Lung (tissue), 12 donors: ENCODE data around the gene CEP83. TPM values are rescaled to one million over a fixed set of nuclear protein-coding genes. Genes with fewer than 3 reads are reported as not detected.

Source experiments
- ATAC-seq: fragments of 200-7000 bp; cut with Tn5 transposase; one replicate; pipeline ENCODE4 v1.9.1; 2020; ENCODE audit warnings: moderate number of reproducible peaks; ENCODE audit not compliant: insufficient read depth, low FRiP score
- DNase-seq, 3 donors: peaks; one replicate each; pipeline ENCODE4 v3.0.0-alpha.2; 2013 to 2017
- H3K27ac ChIP-seq, 2 donors: one replicate each; pipeline ENCODE4 v1.5.1; 2013; ENCODE audit warnings: mild to moderate bottlenecking in 2 of 2, moderate library complexity in 2 of 2, control low read depth in 1 of 2, inconsistent platforms in 1 of 2, low read depth in 1 of 2, low read length in 1 of 2
- H3K27me3 ChIP-seq, 3 donors: one replicate each; pipeline ENCODE4 v1.5.1; 2013; ENCODE audit warnings: low read length in 2 of 3; ENCODE audit not compliant: control insufficient read depth in 3 of 3, insufficient read depth in 3 of 3
- H3K36me3 ChIP-seq, 4 donors: one replicate each; pipeline ENCODE4 v1.5.1; 2013; ENCODE audit warnings: low read length in 4 of 4, mild to moderate bottlenecking in 1 of 4, moderate library complexity in 1 of 4; ENCODE audit not compliant: control insufficient read depth in 4 of 4, insufficient read depth in 4 of 4
- H3K4me1 ChIP-seq, 5 donors: one replicate each; pipeline ENCODE4 v1.5.1; 2013; ENCODE audit warnings: low read length in 5 of 5, mild to moderate bottlenecking in 2 of 5, moderate library complexity in 1 of 5; ENCODE audit not compliant: control insufficient read depth in 5 of 5, insufficient read depth in 5 of 5
- H3K4me3 ChIP-seq: one replicate; pipeline ENCODE4 v1.5.1; 2013; ENCODE audit warnings: mild to moderate bottlenecking, control low read depth, moderate library complexity
- H3K9ac ChIP-seq, 2 donors: one replicate each; pipeline ENCODE4 v1.5.1; 2013; ENCODE audit warnings: low read length in 2 of 2, control low read depth in 1 of 2; ENCODE audit not compliant: insufficient read depth in 1 of 2
- H3K9me3 ChIP-seq, 4 donors: one replicate each; pipeline ENCODE4 v1.5.1; 2013; ENCODE audit warnings: low read length in 3 of 4, mild to moderate bottlenecking in 1 of 4, moderate library complexity in 1 of 4; ENCODE audit not compliant: control insufficient read depth in 4 of 4, insufficient read depth in 3 of 4
- CTCF ChIP-seq: IDR thresholded peaks from 2 replicates; pipeline ENCODE4 v1.5.1; 2012; ENCODE audit warnings: mild to moderate bottlenecking; ENCODE audit errors: control extremely low read depth, extremely low read depth
- WGBS, 2 donors: extraction: QIAGEN DNeasy Blood & Tissue Kit; methylation state at CpG; one replicate each; pipeline ENCODE4 v1.1.7; 2013; 5-methylcytosine and 5-hydroxymethylcytosine counted together
- polyA plus RNA-seq, 2 donors: library from polyadenylated mRNA; stranded (reverse); fragments of 200-250 nt; gene quantifications; one replicate each; pipeline ENCODE4 v1.2.1, GENCODE V29; 2013
- total RNA-seq, 2 donors: library from RNA; depleted of rRNA in 1 of 2; stranded (reverse); fragments of >200 nt in 1 of 2; gene quantifications; one replicate each; pipeline ENCODE4 v1.2.1, GENCODE V29; 2014 to 2021
- donor health status: control.
- donor health status: control.
- donor health status: Bipolar disorder and iron deficiency.
- donor health status: healthy.
- donor health status: DM: yes; HTN: yes; CAD: no.

Gene CEP83
- total and polyA plus RNA-seq, 4 donors, result 5.2 to 43.6 (median 20.1) TPM

- H3K4me1 ChIP-seq, result no peaks in the 10 kb centered on the region
- no peak for TF ChIP-seq CTCF
- no peak overlapping the region for H3K27ac ChIP-seq
- ATAC-seq (no peak), DNase-seq (no peak)
- H3K9ac ChIP-seq, result no peak overlapping the region
- H3K4me3 ChIP-seq, result no peak overlapping the region
- H3K36me3 ChIP-seq, result no peaks in the 10 kb centered on the region
- 88 to 90% methylated on average over 3 of the region's 3 CpGs for WGBS, 2 donors
- peaks cover 0 to 9% (median 0%) of the 10 kb centered on the region in 4 donors for H3K9me3 ChIP-seq
- no peaks in the 10 kb centered on the region for H3K27me3 ChIP-seq
Measured at GRCh38 chr12:94498698-94499097, 39.0 kb upstream of the CEP83 start.

GRCh38 chr12:94498073-94498472 lies 38.4 kb upstream of the CEP83 start:
- Histone ChIP-seq H3K9ac (no peak overlapping the region), H3K27ac (no peak overlapping the region), H3K4me3 (no peak overlapping the region), H3K27me3 (no peaks in the 10 kb centered on the region), H3K4me1 (no peaks in the 10 kb centered on the region), H3K9me3 (peaks cover 0 to 9% (median 0%) of the 10 kb centered on the region in 4 donors), H3K36me3 (no peaks in the 10 kb centered on the region)
- no peak for TF ChIP-seq CTCF
- DNase-seq (no peak), ATAC-seq (no peak)
- WGBS, 2 donors, result 93 to 96% methylated on average over 8 of the region's 8 CpGs

- ATAC-seq (no peak), DNase-seq (peak in 1 of 3 donors; percentile 42)
- H3K9ac ChIP-seq, result no peak overlapping the region
- WGBS, 2 donors, result 87 to 88% methylated on average over 4 of the region's 4 CpGs
- H3K36me3 ChIP-seq, result no peaks in the 10 kb centered on the region
- no peak overlapping the region for H3K27ac ChIP-seq
- peaks cover 0 to 3% (median 0%) of the 10 kb centered on the region in 4 donors for H3K9me3 ChIP-seq
- no peaks in the 10 kb centered on the region for H3K4me1 ChIP-seq
- H3K27me3 ChIP-seq, result peaks cover 0 to 3% (median 0%) of the 10 kb centered on the region in 3 donors
- no peak for TF ChIP-seq CTCF
- no peak overlapping the region for H3K4me3 ChIP-seq
Measured at GRCh38 chr12:94495445-94496115, 35.9 kb upstream of the CEP83 start.

GRCh38 chr12:94491489-94491888 lies 31.8 kb upstream of the CEP83 start:
- 96 to 100% methylated on average over 2 of the region's 2 CpGs for WGBS, 2 donors
- Histone ChIP-seq H3K4me1 (no peaks in the 10 kb centered on the region), H3K27ac (no peak overlapping the region), H3K9me3 (no peaks in the 10 kb centered on the region), H3K4me3 (no peak overlapping the region), H3K36me3 (no peaks in the 10 kb centered on the region), H3K27me3 (peaks cover 0 to 3% (median 0%) of the 10 kb centered on the region in 3 donors), H3K9ac (no peak overlapping the region)
- DNase-seq, result no peak
- ATAC-seq, result no peak
- no peak for TF ChIP-seq CTCF
